ENCODE data around the gene STAB2. TPM values are rescaled to one million over a fixed set of nuclear protein-coding genes. Genes with fewer than 3 reads are reported as not detected.

STAB2 gene
- total and polyA plus RNA-seq, 2 of the 8 experiments (the other 6 are each of a cell fraction or from before 2014, with no cell fraction given): not detected

DNA sequence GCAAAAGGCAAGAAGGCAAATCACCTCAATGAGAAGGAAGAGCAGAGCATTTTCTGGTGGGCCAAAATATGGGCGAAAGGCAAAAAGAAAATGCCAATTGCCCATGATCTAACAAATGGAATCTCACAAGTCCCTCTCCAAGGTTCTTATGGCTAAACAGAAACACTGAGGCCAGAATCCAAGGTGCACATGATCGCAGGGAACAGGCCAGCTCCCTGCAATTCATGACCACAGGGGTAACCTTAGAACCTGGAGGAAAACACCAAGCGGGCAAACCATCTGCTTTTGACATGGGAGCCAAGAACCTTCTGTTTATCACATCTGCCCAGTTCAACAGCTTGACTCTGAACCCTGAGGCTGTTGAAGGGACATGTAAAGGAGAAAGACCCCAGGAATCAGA, 193.9 kb downstream of the STAB2 start:
- Histone ChIP-seq H4K8ac (ENCODE audit: extremely low read depth, insufficient read depth, low read length) (no peak overlapping the region), H2BK12ac (ENCODE audit: low read depth, low read length) (no peak overlapping the region), H3K27me3 (replicated peaks in 1 of 4; ENCODE audit: control insufficient read depth in 3 of 4, extremely low read depth in 1 of 4, insufficient read depth in 3 of 4, low read length in 3 of 4) (no peaks in the 10 kb centered on the region), H3K36me3 (ENCODE audit: control insufficient read depth in 2 of 4, insufficient read depth in 4 of 4, low read length in 3 of 4) (peaks cover 10 to 30% (median 22%) of the 10 kb centered on the region in 4 experiments; a peak in 7 of 8 replicates), H2BK120ac (replicated peaks; ENCODE audit: low read depth, low read length) (no peak overlapping the region), H3K4me1 (replicated peaks in 1 of 4; ENCODE audit: control insufficient read depth in 3 of 4, insufficient read depth in 4 of 4, low read length in 3 of 4) (0 out of 7 replicates have a peak, but pooled peaks cover 0 to 1% (median 0%) of the 10 kb centered on the region in 4 experiments), H2BK20ac (ENCODE audit: low read length) (no peak overlapping the region), H4K20me1 (replicated peaks in 1 of 2; ENCODE audit: control insufficient read depth in 1 of 2, insufficient read depth in 2 of 2, low read length in 2 of 2) (peaks cover 0 to 4% of the 10 kb centered on the region in 2 experiments), H3K4me3 (ENCODE audit: extremely low read depth in 1 of 4, insufficient read depth in 2 of 4, low read depth in 3 of 4, low read length in 4 of 4) (no peak overlapping the region), H3K18ac (ENCODE audit: extremely low read depth, low read length) (no peak overlapping the region), H3K4me2 (ENCODE audit: insufficient read depth in 1 of 2, low read depth in 2 of 2, low read length in 2 of 2) (no peak overlapping the region), H3K79me2 (ENCODE audit: control insufficient read depth in 1 of 2, insufficient read depth in 2 of 2, low read length in 2 of 2) (no peaks in the 10 kb centered on the region), H3K9me3 (ENCODE audit: insufficient read depth in 2 of 2, low read depth in 1 of 2, low read length in 1 of 2) (no peaks in the 10 kb centered on the region), H2AFZ (ENCODE audit: low read length) (no peak overlapping the region), H3K9ac (replicated peaks in 1 of 4; ENCODE audit: extremely low read depth in 1 of 4, low read depth in 3 of 4, low read length in 3 of 4) (no peak overlapping the region), H2BK15ac (ENCODE audit: low read length) (no peak overlapping the region), H4K91ac (replicated peaks; ENCODE audit: insufficient read length, low read length) (no peak overlapping the region), H2BK5ac (ENCODE audit: low read depth, low read length) (no peak overlapping the region; the same call in 1 of the 2 replicates), H3K27ac (ENCODE audit: low read depth, low read length) (no peak overlapping the region), H3K23me2 (ENCODE audit: low read depth, low read length) (no peaks in the 10 kb centered on the region), H3K4ac (replicated peaks; ENCODE audit: insufficient read length, low read depth, low read length) (no peak overlapping the region), H3K79me1 (ENCODE audit: low read depth, low read length) (no peaks in the 10 kb centered on the region), H2AK5ac (ENCODE audit: low read depth, low read length) (no peak overlapping the region), H4K5ac (ENCODE audit: insufficient read length, low read depth, low read length) (no peak overlapping the region), H3K23ac (ENCODE audit: insufficient read length) (no peak overlapping the region), H3K56ac (replicated peaks; ENCODE audit: insufficient read length, low read depth, low read length) (no peak overlapping the region), H3K14ac (ENCODE audit: insufficient read length) (no peak overlapping the region)
- no peak for TF ChIP-seq BCL11A (IDR thresholded peaks at IDR 0.05; ENCODE audit: low read depth in 2 of 2, low read length in 2 of 2)
- no peak for TF ChIP-seq CBX5 (IDR thresholded peaks at IDR 0.05; ENCODE audit: low read depth, low read length)
- no peak for TF ChIP-seq CTCF (IDR thresholded peaks at IDR 0.05; ENCODE audit: control extremely low read depth in 1 of 3, insufficient read depth in 1 of 3, low read depth in 1 of 3, low read length in 3 of 3)
- TF ChIP-seq JUN (IDR thresholded peaks at IDR 0.05; ENCODE audit: low read depth, low read length): no peak
- TF ChIP-seq, protein P1, sequence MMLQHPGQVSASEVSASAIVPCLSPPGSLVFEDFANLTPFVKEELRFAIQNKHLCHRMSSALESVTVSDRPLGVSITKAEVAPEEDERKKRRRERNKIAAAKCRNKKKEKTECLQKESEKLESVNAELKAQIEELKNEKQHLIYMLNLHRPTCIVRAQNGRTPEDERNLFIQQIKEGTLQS (IDR thresholded peaks at IDR 0.05; ENCODE audit: insufficient read depth, low read depth, low read length): no peak
- TF ChIP-seq NANOG (IDR thresholded peaks at IDR 0.05; ENCODE audit: insufficient read depth, low read depth, low read length, poor library complexity, severe bottlenecking): no peak
- TF ChIP-seq TEAD4 (IDR thresholded peaks at IDR 0.05; ENCODE audit: low read depth, low read length): no peak
- no peak for TF ChIP-seq FOSL1 (IDR thresholded peaks at IDR 0.05; ENCODE audit: insufficient read depth, low read depth, low read length)
- TF ChIP-seq POLR2AphosphoS5 (IDR thresholded peaks at IDR 0.05; ENCODE audit: low read depth, low read length): no peak
- no peak for TF ChIP-seq CREB1 (IDR thresholded peaks at IDR 0.05)
- no peak for TF ChIP-seq RAD21 (IDR thresholded peaks at IDR 0.05 in 1 of 2, conservative IDR thresholded peaks at IDR 0.05 in 1 of 2; ENCODE audit: low read depth in 2 of 2, low read length in 2 of 2)
- FAIRE-seq: no peak
- DNase-seq (ENCODE audit: low read depth in 1 of 2, low spot score in 2 of 2): no peak
- WGBS, 2 experiments (ENCODE audit: extremely low coverage in 1 of 2, insufficient coverage in 1 of 2, insufficient read length in 1 of 2, insufficient replicate concordance in 2 of 2, low coverage in 1 of 2, low lambda C conversion rate in 2 of 2, missing lambda C conversion rate in 1 of 2): 92% methylated on average over 3 of the region's 3 CpGs; no CpG with 5 or more reads in 1 of the 2 experiments
- CTCF ChIA-PET (ENCODE audit: partially characterized antibody): interaction anchor here (1.0 to 4.0 kb wide), 5 partner anchors 8 to 90 kb away, joined by 3 to 26 read pairs (median 6); no protein-coding TSS in a partner anchor
- POLR2A ChIA-PET (ENCODE audit: partially characterized antibody): no interaction called here
